ENCODE results near the gene MYO1D.
"Not testable (repeated sequence)": the region's sequence is repeated elsewhere in the genome, so short reads cannot be mapped to it uniquely, and the experiment has no call there.

The MYO1D gene

GRCh38 chr17:32887410-32887809 lies 10.5 kb upstream of the MYO1D start:
- not testable (repeated sequence) for DNase-seq

GRCh38 chr17:32886951-32887350 lies 10.0 kb upstream of the MYO1D start:
- DNase-seq = not testable (repeated sequence)

- no peak for DNase-seq
These were observed 5.8 kb upstream of the MYO1D start for GRCh38 chr17:32882734-32883133.

GRCh38 chr17:32882029-32882428 lies 5.1 kb upstream of the MYO1D start:
- DNase-seq = no peak

- DNase-seq = no peak
These were observed 3.9 kb upstream of the MYO1D start for GRCh38 chr17:32880671-32881453.

- DNase-seq = no peak
These were observed 2.2 kb upstream of the MYO1D start for GRCh38 chr17:32879134-32879533.

- DNase-seq = no peak
These were observed 1.3 kb upstream of the MYO1D start for GRCh38 chr17:32878211-32878610.

GRCh38 chr17:32877164-32877764 lies 340 bp upstream of the MYO1D start:
- peak; percentile 83 for DNase-seq

GRCh38 chr17:32875923-32876416 lies 954 bp downstream of the MYO1D start:
- DNase-seq = peak; percentile 48

GRCh38 chr17:32875230-32875917 lies 1.6 kb downstream of the MYO1D start:
- no peak for DNase-seq

GRCh38 chr17:32873114-32873513 lies 3.8 kb downstream of the MYO1D start:
- DNase-seq = no peak

GRCh38 chr17:32871746-32872145 lies 5.2 kb downstream of the MYO1D start:
- DNase-seq = no peak

GRCh38 chr17:32870969-32871368 lies 6.0 kb downstream of the MYO1D start:
- no peak for DNase-seq

- no peak for DNase-seq
These were observed 6.8 kb downstream of the MYO1D start for GRCh38 chr17:32870027-32870670.

GRCh38 chr17:32869345-32870026 lies 7.4 kb downstream of the MYO1D start:
- DNase-seq = no peak

GRCh38 chr17:32865141-32865540 lies 11.8 kb downstream of the MYO1D start:
- no peak for DNase-seq

GRCh38 chr17:32863559-32863958 lies 13.4 kb downstream of the MYO1D start:
- DNase-seq = peak; percentile 19

GRCh38 chr17:32862940-32863339 lies 14.0 kb downstream of the MYO1D start:
- peak; percentile 62 for DNase-seq

- no peak for DNase-seq
These were observed 14.9 kb downstream of the MYO1D start for GRCh38 chr17:32861981-32862380.

GRCh38 chr17:32859857-32860525 lies 16.9 kb downstream of the MYO1D start:
- DNase-seq = no peak

GRCh38 chr17:32855620-32856019 lies 21.3 kb downstream of the MYO1D start:
- no peak for DNase-seq

- no peak for DNase-seq
These were observed 22.0 kb downstream of the MYO1D start for GRCh38 chr17:32854832-32855389.

Measured in NCI-H1092 treated with DMSO at 0.1 percent for 48 hours (cell line).